ENCODE results near the gene FASTKD2.
A peak's percentile ranks its signal among the peaks of the same experiment; 100 is the strongest.

FASTKD2 gene
- total RNA-seq, result 70.2 to 82.1 reads per million in 2 donors

- peak; percentile 64 for DNase-seq
These were observed at the start of gene FASTKD2, which contains the start of gene MDH1B for GRCh38 chr2:206765242-206766056. Gene FASTKD2, plus strand, starts transcription at chr2:206765606. Its CDS starts 1,088 bp downstream, at chr2:206766694. Gene MDH1B, minus strand, starts transcription at chr2:206765328. Its CDS starts 57 bp downstream, at chr2:206765271.

- no peak for DNase-seq
These were observed 48.8 kb upstream of the FASTKD2 start for GRCh38 chr2:206716623-206717022.

- DNase-seq, result no peak
These were observed 47.1 kb upstream of the FASTKD2 start, which contains the start of gene DYTN for GRCh38 chr2:206718296-206718695. Gene DYTN, minus strand, starts transcription at chr2:206718396. Its CDS starts 117 bp downstream, at chr2:206718279.

- DNase-seq, result no peak
These were observed 44.0 kb upstream of the FASTKD2 start for GRCh38 chr2:206721256-206721920.

- DNase-seq, result no peak
These were observed 42.1 kb upstream of the FASTKD2 start for GRCh38 chr2:206723288-206723687.

GRCh38 chr2:206727287-206727686, 38.1 kb upstream of the FASTKD2 start:
- no peak for DNase-seq

- no peak for DNase-seq
These were observed 36.9 kb upstream of the FASTKD2 start for GRCh38 chr2:206728277-206729199.

GRCh38 chr2:206733341-206733740, 32.1 kb upstream of the FASTKD2 start:
- DNase-seq, result no peak

GRCh38 chr2:206736935-206737334, 28.5 kb upstream of the FASTKD2 start:
- no peak for DNase-seq

GRCh38 chr2:206739271-206739670, 26.1 kb upstream of the FASTKD2 start:
- no peak for DNase-seq

GRCh38 chr2:206740800-206741199, 24.6 kb upstream of the FASTKD2 start:
- no peak for DNase-seq

- no peak for DNase-seq
These were observed 8.6 kb upstream of the FASTKD2 start for GRCh38 chr2:206756816-206757215.

GRCh38 chr2:206764673-206765241, 649 bp upstream of the FASTKD2 start:
- DNase-seq, result no peak

GRCh38 chr2:206766057-206766930, 888 bp downstream of the FASTKD2 start:
- DNase-seq, result no peak

GRCh38 chr2:206774871-206775270, 9.5 kb downstream of the FASTKD2 start:
- DNase-seq, result no peak

- no peak for DNase-seq
These were observed 11.0 kb downstream of the FASTKD2 start for GRCh38 chr2:206776432-206776831.

GRCh38 chr2:206780671-206781070, 15.3 kb downstream of the FASTKD2 start:
- DNase-seq, result no peak

- DNase-seq, result no peak
These were observed 18.3 kb downstream of the FASTKD2 start for GRCh38 chr2:206783718-206784117.

GRCh38 chr2:206784559-206785353, 19.4 kb downstream of the FASTKD2 start:
- DNase-seq, result no peak

GRCh38 chr2:206790311-206790935, 25.0 kb downstream of the FASTKD2 start:
- no peak for DNase-seq
